Measurements from ENCODE around the gene MDM1. TPM values are rescaled to one million over a fixed set of nuclear protein-coding genes. Genes with fewer than 3 reads are reported as not detected.

The MDM1 gene
- total and polyA plus RNA-seq, 2 experiments from 2014 or later: 13.6 to 18.9 TPM

DNA sequence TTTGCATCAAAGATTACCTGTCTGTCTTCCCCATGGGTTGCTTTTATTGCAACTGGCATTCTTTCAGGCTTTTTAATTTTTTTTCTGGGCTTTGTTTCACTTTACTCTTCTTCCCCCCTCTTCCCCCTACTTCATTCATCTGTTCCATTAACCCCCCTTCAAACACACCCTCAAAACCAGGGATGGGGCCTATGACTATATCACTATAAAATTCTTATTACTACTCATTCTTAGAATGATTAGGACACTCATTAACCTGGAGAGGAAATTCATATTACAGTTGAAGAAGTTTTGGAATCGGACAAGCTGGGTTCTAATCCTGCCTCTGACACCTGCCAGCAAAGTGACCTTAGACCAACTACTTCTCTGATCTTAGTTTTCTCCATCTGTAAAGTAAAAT, 24.8 kb upstream of the MDM1 start (continued):
- TF ChIP-seq ZNF462 (CRISPR knock-in tag; IDR thresholded peaks at IDR 0.05) (no peak), ZNF331 (CRISPR knock-in tag; IDR thresholded peaks at IDR 0.05; ENCODE audit: low read depth) (no peak), EZH2 (IDR thresholded peaks at IDR 0.05; ENCODE audit: low read depth, unreplicated experiment) (no peak), POLR2AphosphoS5 (IDR thresholded peaks at IDR 0.05; ENCODE audit: low read depth) (no peak), EZH2phosphoT487 (IDR thresholded peaks at IDR 0.05; ENCODE audit: unreplicated experiment) (no peak), ZNF114 (CRISPR knock-in tag; IDR thresholded peaks at IDR 0.05) (no peak)

GRCh38 chr12:68356060-68356695, 24.0 kb upstream of the MDM1 start:
- Mint-ChIP-seq H3K27me3 (ENCODE audit: insufficient read depth, low read depth, poor library complexity) (no peaks in the 10 kb centered on the region), H3K36me3 (ENCODE audit: low read depth) (no peaks in the 10 kb centered on the region), H3K4me1 (peaks cover 18% of the 10 kb centered on the region; the same call in 2 of the 3 replicates), H3K4me3 (no peak overlapping the region), H3K27ac (no peak overlapping the region), H3K9me3 (no peaks in the 10 kb centered on the region)
- H3K27ac ChIP-seq (ENCODE audit: low read depth): no peak overlapping the region
- no peaks in the 10 kb centered on the region; the same call in 1 of the 2 replicates for H4K20me1 ChIP-seq (replicated peaks; ENCODE audit: insufficient read depth)
- no peak for ATAC-seq
- no peaks in the 10 kb centered on the region for H3K9me2 ChIP-seq (ENCODE audit: insufficient read depth)
- no peaks in the 10 kb centered on the region for H3K36me3 ChIP-seq (ENCODE audit: insufficient read depth)
- H3K27me3 ChIP-seq (ENCODE audit: insufficient read depth): no peaks in the 10 kb centered on the region
- H3K4me2 ChIP-seq: no peak overlapping the region
- H3K4me1 ChIP-seq (ENCODE audit: insufficient read depth): peaks cover 6% of the 10 kb centered on the region
- H3F3A ChIP-seq (replicated peaks; ENCODE audit: low read depth): no peaks in the 10 kb centered on the region
- no peak overlapping the region for H3K4me3 ChIP-seq
- DNase-seq (ENCODE audit: low spot score): no peak
- H2AFZ ChIP-seq: no peak overlapping the region
- H3K79me2 ChIP-seq (replicated peaks; ENCODE audit: insufficient read depth): no peaks in the 10 kb centered on the region
- TF ChIP-seq, protein P1, sequence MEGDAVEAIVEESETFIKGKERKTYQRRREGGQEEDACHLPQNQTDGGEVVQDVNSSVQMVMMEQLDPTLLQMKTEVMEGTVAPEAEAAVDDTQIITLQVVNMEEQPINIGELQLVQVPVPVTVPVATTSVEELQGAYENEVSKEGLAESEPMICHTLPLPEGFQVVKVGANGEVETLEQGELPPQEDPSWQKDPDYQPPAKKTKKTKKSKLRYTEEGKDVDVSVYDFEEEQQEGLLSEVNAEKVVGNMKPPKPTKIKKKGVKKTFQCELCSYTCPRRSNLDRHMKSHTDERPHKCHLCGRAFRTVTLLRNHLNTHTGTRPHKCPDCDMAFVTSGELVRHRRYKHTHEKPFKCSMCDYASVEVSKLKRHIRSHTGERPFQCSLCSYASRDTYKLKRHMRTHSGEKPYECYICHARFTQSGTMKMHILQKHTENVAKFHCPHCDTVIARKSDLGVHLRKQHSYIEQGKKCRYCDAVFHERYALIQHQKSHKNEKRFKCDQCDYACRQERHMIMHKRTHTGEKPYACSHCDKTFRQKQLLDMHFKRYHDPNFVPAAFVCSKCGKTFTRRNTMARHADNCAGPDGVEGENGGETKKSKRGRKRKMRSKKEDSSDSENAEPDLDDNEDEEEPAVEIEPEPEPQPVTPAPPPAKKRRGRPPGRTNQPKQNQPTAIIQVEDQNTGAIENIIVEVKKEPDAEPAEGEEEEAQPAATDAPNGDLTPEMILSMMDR (conservative IDR thresholded peaks at IDR 0.05; ENCODE audit: low read depth in 2 of 2): no peak
- TF ChIP-seq ETS1 (IDR thresholded peaks at IDR 0.05) (no peak), ZNF331 (CRISPR knock-in tag; IDR thresholded peaks at IDR 0.05; ENCODE audit: low read depth) (no peak), STAT1 (IDR thresholded peaks at IDR 0.05; ENCODE audit: unreplicated experiment) (no peak)

Data from GM23338 (cell line).